Stimulated activated CD4-positive, alpha-beta T cell treated with anti-CD3 and anti-CD28 coated beads, TNF-alpha, amount 100 ng/mL, for 48 hours (primary cell): ENCODE measurements around the gene CBLN3.

ENCODE experiments used
- DNase-seq, 3 donors: peaks; one replicate each; pipeline ENCODE4 v3.0.0-alpha.2; 2020; ENCODE audit warnings: low read depth in 3 of 3

CBLN3 gene

GRCh38 chr14:24439257-24439656 lies 9.8 kb upstream of the CBLN3 start:
- no peak for DNase-seq

- DNase-seq: no peak
These were observed 9.0 kb upstream of the CBLN3 start for GRCh38 chr14:24438223-24439097.

- DNase-seq: no peak
These were observed 8.2 kb upstream of the CBLN3 start for GRCh38 chr14:24437736-24438067.

GRCh38 chr14:24437020-24437735 lies 7.7 kb upstream of the CBLN3 start:
- no peak for DNase-seq

- no peak for DNase-seq
These were observed 7.0 kb upstream of the CBLN3 start for GRCh38 chr14:24436355-24437019.

GRCh38 chr14:24435998-24436354 lies 6.5 kb upstream of the CBLN3 start:
- no peak for DNase-seq

GRCh38 chr14:24435192-24435810 lies 5.8 kb upstream of the CBLN3 start:
- no peak for DNase-seq

- DNase-seq: no peak
These were observed 5.2 kb upstream of the CBLN3 start for GRCh38 chr14:24434676-24435075.

GRCh38 chr14:24434036-24434435 lies 4.6 kb upstream of the CBLN3 start:
- no peak for DNase-seq

- no peak for DNase-seq
These were observed 3.0 kb upstream of the CBLN3 start for GRCh38 chr14:24432259-24433131.

- DNase-seq: peak; percentile 85 to 94 (median 87)
These were observed 2.2 kb upstream of the CBLN3 start for GRCh38 chr14:24431569-24432258.

GRCh38 chr14:24430682-24431568 lies 1.5 kb upstream of the CBLN3 start:
- DNase-seq: peak; percentile 54 to 62 (median 62)

GRCh38 chr14:24430143-24430681 lies 744 bp upstream of the CBLN3 start:
- peak in 2 of 3 donors; percentile 39 to 40 for DNase-seq

GRCh38 chr14:24428628-24429394 lies 657 bp downstream of the CBLN3 start:
- DNase-seq: no peak

GRCh38 chr14:24427537-24428508 lies 1.6 kb downstream of the CBLN3 start:
- no peak for DNase-seq

GRCh38 chr14:24426912-24427536 lies 2.4 kb downstream of the CBLN3 start:
- no peak for DNase-seq
